Lung (tissue), 12 donors: ENCODE results near the gene UPP2. TPM values are rescaled to one million over a fixed set of nuclear protein-coding genes. Genes with fewer than 3 reads are reported as not detected.

Source experiments
- ATAC-seq: fragments of 200-7000 bp; cut with Tn5 transposase; one replicate; pipeline ENCODE4 v1.9.1; 2020; ENCODE audit warnings: moderate number of reproducible peaks; ENCODE audit not compliant: insufficient read depth, low FRiP score
- DNase-seq, 3 donors: peaks; one replicate each; pipeline ENCODE4 v3.0.0-alpha.2; 2013 to 2017
- H3K27ac ChIP-seq, 2 donors: one replicate each; pipeline ENCODE4 v1.5.1; 2013; ENCODE audit warnings: mild to moderate bottlenecking in 2 of 2, moderate library complexity in 2 of 2, control low read depth in 1 of 2, inconsistent platforms in 1 of 2, low read depth in 1 of 2, low read length in 1 of 2
- H3K27me3 ChIP-seq, 3 donors: one replicate each; pipeline ENCODE4 v1.5.1; 2013; ENCODE audit warnings: low read length in 2 of 3; ENCODE audit not compliant: control insufficient read depth in 3 of 3, insufficient read depth in 3 of 3
- H3K36me3 ChIP-seq, 4 donors: one replicate each; pipeline ENCODE4 v1.5.1; 2013; ENCODE audit warnings: low read length in 4 of 4, mild to moderate bottlenecking in 1 of 4, moderate library complexity in 1 of 4; ENCODE audit not compliant: control insufficient read depth in 4 of 4, insufficient read depth in 4 of 4
- H3K4me1 ChIP-seq, 5 donors: one replicate each; pipeline ENCODE4 v1.5.1; 2013; ENCODE audit warnings: low read length in 5 of 5, mild to moderate bottlenecking in 2 of 5, moderate library complexity in 1 of 5; ENCODE audit not compliant: control insufficient read depth in 5 of 5, insufficient read depth in 5 of 5
- H3K4me3 ChIP-seq: one replicate; pipeline ENCODE4 v1.5.1; 2013; ENCODE audit warnings: mild to moderate bottlenecking, control low read depth, moderate library complexity
- H3K9ac ChIP-seq, 2 donors: one replicate each; pipeline ENCODE4 v1.5.1; 2013; ENCODE audit warnings: low read length in 2 of 2, control low read depth in 1 of 2; ENCODE audit not compliant: insufficient read depth in 1 of 2
- H3K9me3 ChIP-seq, 4 donors: one replicate each; pipeline ENCODE4 v1.5.1; 2013; ENCODE audit warnings: low read length in 3 of 4, mild to moderate bottlenecking in 1 of 4, moderate library complexity in 1 of 4; ENCODE audit not compliant: control insufficient read depth in 4 of 4, insufficient read depth in 3 of 4
- WGBS, 2 donors: extraction: QIAGEN DNeasy Blood & Tissue Kit; methylation state at CpG; one replicate each; pipeline ENCODE4 v1.1.7; 2013; 5-methylcytosine and 5-hydroxymethylcytosine counted together
- polyA plus RNA-seq, 2 donors: library from polyadenylated mRNA; stranded (reverse); fragments of 200-250 nt; gene quantifications; one replicate each; pipeline ENCODE4 v1.2.1, GENCODE V29; 2013
- total RNA-seq, 2 donors: library from RNA; depleted of rRNA in 1 of 2; stranded (reverse); fragments of >200 nt in 1 of 2; gene quantifications; one replicate each; pipeline ENCODE4 v1.2.1, GENCODE V29; 2014 to 2021
- TF ChIP-seq, protein P1 (sequence below): IDR thresholded peaks from 2 replicates; pipeline ENCODE4 v1.5.1; 2012; ENCODE audit warnings: mild to moderate bottlenecking; ENCODE audit errors: control extremely low read depth, extremely low read depth
- donor health status: control.
- donor health status: control.
- donor health status: Bipolar disorder and iron deficiency.
- donor health status: healthy.
- donor health status: DM: yes; HTN: yes; CAD: no.

The UPP2 gene
- total and polyA plus RNA-seq, 4 donors: 0.01 TPM; not detected in 3

DNA sequence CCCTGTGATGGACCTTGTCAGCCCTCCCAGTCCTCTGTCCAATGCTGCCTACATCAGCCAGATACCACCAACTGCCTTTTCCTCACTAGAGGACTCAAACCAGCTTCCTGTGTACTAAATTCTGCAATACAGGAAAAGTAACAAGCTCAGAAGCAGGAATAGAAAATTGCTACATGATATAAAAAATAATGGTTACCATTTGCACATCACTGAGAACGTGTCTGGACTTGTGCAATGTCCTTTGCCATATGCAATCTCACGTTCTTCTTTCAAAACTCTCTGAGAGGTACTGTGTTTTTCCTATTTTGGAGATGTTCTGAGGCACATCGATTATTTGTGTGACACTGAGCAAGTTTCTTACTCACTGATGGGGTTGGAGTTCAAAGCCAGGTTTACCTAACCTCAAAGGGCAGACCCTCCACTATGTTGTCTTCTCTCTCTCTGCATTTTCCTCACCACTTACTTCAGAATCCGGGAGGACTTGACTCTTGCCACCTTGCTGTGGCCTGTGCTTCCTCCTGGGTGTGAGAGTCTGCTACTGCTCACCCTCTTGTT lies 12.1 kb downstream of the UPP2 start:
- WGBS, 2 donors: 36 to 71% methylated on average over 4 of the region's 4 CpGs
- DNase-seq (no peak), ATAC-seq (no peak)
- Histone ChIP-seq H3K36me3 (no peaks in the 10 kb centered on the region), H3K27me3 (no peaks in the 10 kb centered on the region), H3K9me3 (no peaks in the 10 kb centered on the region), H3K27ac (no peak overlapping the region), H3K4me1 (peaks cover 0 to 2% (median 0%) of the 10 kb centered on the region in 5 donors), H3K9ac (no peak overlapping the region), H3K4me3 (no peak overlapping the region)
- TF ChIP-seq, protein P1, sequence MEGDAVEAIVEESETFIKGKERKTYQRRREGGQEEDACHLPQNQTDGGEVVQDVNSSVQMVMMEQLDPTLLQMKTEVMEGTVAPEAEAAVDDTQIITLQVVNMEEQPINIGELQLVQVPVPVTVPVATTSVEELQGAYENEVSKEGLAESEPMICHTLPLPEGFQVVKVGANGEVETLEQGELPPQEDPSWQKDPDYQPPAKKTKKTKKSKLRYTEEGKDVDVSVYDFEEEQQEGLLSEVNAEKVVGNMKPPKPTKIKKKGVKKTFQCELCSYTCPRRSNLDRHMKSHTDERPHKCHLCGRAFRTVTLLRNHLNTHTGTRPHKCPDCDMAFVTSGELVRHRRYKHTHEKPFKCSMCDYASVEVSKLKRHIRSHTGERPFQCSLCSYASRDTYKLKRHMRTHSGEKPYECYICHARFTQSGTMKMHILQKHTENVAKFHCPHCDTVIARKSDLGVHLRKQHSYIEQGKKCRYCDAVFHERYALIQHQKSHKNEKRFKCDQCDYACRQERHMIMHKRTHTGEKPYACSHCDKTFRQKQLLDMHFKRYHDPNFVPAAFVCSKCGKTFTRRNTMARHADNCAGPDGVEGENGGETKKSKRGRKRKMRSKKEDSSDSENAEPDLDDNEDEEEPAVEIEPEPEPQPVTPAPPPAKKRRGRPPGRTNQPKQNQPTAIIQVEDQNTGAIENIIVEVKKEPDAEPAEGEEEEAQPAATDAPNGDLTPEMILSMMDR: no peak

- TF ChIP-seq, protein P1: no peak
- H3K9me3 ChIP-seq: no peaks in the 10 kb centered on the region
- DNase-seq (no peak), ATAC-seq (no peak)
- no peak overlapping the region for H3K27ac ChIP-seq
- H3K4me1 ChIP-seq: peaks cover 0 to 2% (median 0%) of the 10 kb centered on the region in 5 donors
- no peaks in the 10 kb centered on the region for H3K27me3 ChIP-seq
- H3K4me3 ChIP-seq: no peak overlapping the region
- WGBS, 2 donors: 28 to 31% methylated on average over 2 of the region's 2 CpGs
- no peaks in the 10 kb centered on the region for H3K36me3 ChIP-seq
- H3K9ac ChIP-seq: no peak overlapping the region
These were observed 12.8 kb downstream of the UPP2 start for GRCh38 chr2:158114516-158114915.

GRCh38 chr2:158115202-158115767 lies 13.6 kb downstream of the UPP2 start:
- Histone ChIP-seq H3K9me3 (no peaks in the 10 kb centered on the region), H3K4me1 (peaks cover 0 to 2% (median 0%) of the 10 kb centered on the region in 5 donors), H3K36me3 (no peaks in the 10 kb centered on the region), H3K9ac (no peak overlapping the region), H3K4me3 (no peak overlapping the region), H3K27ac (no peak overlapping the region), H3K27me3 (no peaks in the 10 kb centered on the region)
- 79 to 81% methylated on average over 6 of the region's 6 CpGs for WGBS, 2 donors
- TF ChIP-seq, protein P1: no peak
- ATAC-seq: no peak
- DNase-seq: no peak

DNA sequence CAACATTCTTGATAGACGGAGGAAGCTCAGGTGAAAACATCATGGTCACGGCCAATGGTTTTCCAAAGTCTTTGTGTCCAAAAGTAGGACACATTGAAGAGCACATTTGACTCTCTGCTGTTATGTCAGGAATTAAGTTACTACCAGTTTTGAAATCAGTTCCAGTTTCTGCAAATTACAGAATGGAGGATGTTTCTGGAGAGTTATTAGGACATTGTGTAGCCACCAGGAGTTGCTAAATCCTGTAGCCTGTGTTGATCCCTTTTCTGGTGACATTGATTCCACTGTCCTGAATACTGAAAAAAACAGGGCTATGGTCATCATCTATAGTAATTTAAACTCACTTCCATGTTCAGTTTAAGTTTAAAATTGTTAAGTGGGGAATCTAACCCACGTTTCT lies 15.3 kb downstream of the UPP2 start:
- Histone ChIP-seq H3K9me3 (no peaks in the 10 kb centered on the region), H3K36me3 (no peaks in the 10 kb centered on the region), H3K27ac (no peak overlapping the region), H3K4me1 (peaks cover 0 to 4% (median 0%) of the 10 kb centered on the region in 5 donors), H3K27me3 (no peaks in the 10 kb centered on the region), H3K4me3 (no peak overlapping the region), H3K9ac (no peak overlapping the region)
- DNase-seq (no peak), ATAC-seq (no peak)
- 64 to 86% methylated on average over 3 of the region's 3 CpGs for WGBS, 2 donors
- TF ChIP-seq, protein P1: no peak
